SK-N-SH treated with all-trans-retinoic acid at 6 μM for 48 hours (cell line): ENCODE measurements around the gene TRIP6.

Experiments used
- ATAC-seq: fragments of 200-7000 bp; cut with Tn5 transposase; 3 replicates; pipeline ENCODE4 v1.9.1; 2020; ENCODE audit warnings: mild to moderate bottlenecking, moderate library complexity
- ARNTL ChIP-seq: fragments of 450-650 bp; formaldehyde crosslinking; IDR thresholded peaks from 2 replicates; pipeline ENCODE4 v1.5.0; 2020; ENCODE audit warnings: low read depth, mild to moderate bottlenecking, moderate library complexity, borderline replicate concordance
- BACH2 ChIP-seq: fragments of 250-450 bp; sonication (Bioruptor Pico); IDR thresholded peaks from 2 replicates; pipeline ENCODE4 v1.9.0; 2021; ENCODE audit warnings: mild to moderate bottlenecking, borderline replicate concordance
- CSDC2 ChIP-seq: fragments of 250-450 bp; sonication (Bioruptor Pico); IDR thresholded peaks from 2 replicates; pipeline ENCODE4 v1.5.0; 2020; ENCODE audit warnings: mild to moderate bottlenecking, moderate library complexity
- ESRRG ChIP-seq: fragments of 250-450 bp; sonication (Bioruptor Pico); IDR thresholded peaks from 2 replicates; pipeline ENCODE4 v1.6.1; 2021; ENCODE audit warnings: mild to moderate bottlenecking
- GLIS3 ChIP-seq: fragments of 250-450 bp; sonication (Bioruptor Pico); IDR thresholded peaks from 2 replicates; pipeline ENCODE4 v1.5.0; 2020; ENCODE audit warnings: mild to moderate bottlenecking, moderate library complexity
- ISL1 ChIP-seq: fragments of 250-450 bp; sonication (Bioruptor Pico); IDR thresholded peaks from 2 replicates; pipeline ENCODE4 v2.1.2; 2022; ENCODE audit warnings: mild to moderate bottlenecking, moderate library complexity
- OSR1 ChIP-seq: fragments of 250-450 bp; sonication (Bioruptor Pico); IDR thresholded peaks from 2 replicates; pipeline ENCODE4 v1.8.0; 2022; ENCODE audit warnings: moderate library complexity, mild to moderate bottlenecking, inconsistent platforms
- PATZ1 ChIP-seq: fragments of 250-450 bp; sonication (Bioruptor Pico); IDR thresholded peaks from 2 replicates; pipeline ENCODE4 v1.8.0; 2020; ENCODE audit warnings: mild to moderate bottlenecking, moderate library complexity, borderline replicate concordance
- PPARA ChIP-seq: fragments of 250-450 bp; sonication (Bioruptor Pico); IDR thresholded peaks from 2 replicates; pipeline ENCODE4 v1.5.0; 2020; ENCODE audit warnings: mild to moderate bottlenecking, borderline replicate concordance
- RARB ChIP-seq: fragments of 250-450 bp; sonication (Bioruptor Pico); IDR thresholded peaks from 2 replicates; pipeline ENCODE4 v1.8.0; 2021; ENCODE audit warnings: mild to moderate bottlenecking, moderate library complexity
- TCF4 ChIP-seq: fragments of 250-450 bp; sonication (Bioruptor Pico); IDR thresholded peaks from 2 replicates; pipeline ENCODE4 v1.8.0; 2021; ENCODE audit warnings: mild to moderate bottlenecking, moderate library complexity, borderline replicate concordance
- TOX ChIP-seq: fragments of 250-450 bp; sonication (Bioruptor Pico); IDR thresholded peaks from 2 replicates; pipeline ENCODE4 v1.8.0; 2021; ENCODE audit warnings: mild to moderate bottlenecking, moderate library complexity, borderline replicate concordance
- ZFP3 ChIP-seq: fragments of 250-450 bp; sonication (Bioruptor Pico); IDR thresholded peaks from 2 replicates; pipeline ENCODE4 v1.5.0; 2020; ENCODE audit warnings: mild to moderate bottlenecking, moderate library complexity
- ZFP30 ChIP-seq: fragments of 450-650 bp; formaldehyde crosslinking; IDR thresholded peaks from 2 replicates; pipeline ENCODE4 v1.5.0; 2022; ENCODE audit warnings: mild to moderate bottlenecking, moderate library complexity
- ZNF565 ChIP-seq: fragments of 450-650 bp; formaldehyde crosslinking; conservative IDR thresholded peaks from 2 replicates; pipeline ENCODE4 v1.5.0; 2020; ENCODE audit warnings: low read depth, mild to moderate bottlenecking, moderate library complexity
- ZNF70 ChIP-seq: fragments of 450-650 bp; formaldehyde crosslinking; IDR thresholded peaks from 2 replicates; pipeline ENCODE4 v1.5.0; 2020; ENCODE audit warnings: mild to moderate bottlenecking, moderate library complexity
- ZNF8 ChIP-seq: fragments of 450-650 bp; formaldehyde crosslinking; IDR thresholded peaks from 2 replicates; pipeline ENCODE4 v1.5.0; 2020; ENCODE audit warnings: mild to moderate bottlenecking, moderate library complexity
- TF ChIP-seq, protein P1 (sequence below): fragments of 250-450 bp; sonication (Bioruptor Pico); IDR thresholded peaks from 2 replicates; pipeline ENCODE4 v1.5.1; 2020; ENCODE audit warnings: low read depth, mild to moderate bottlenecking, moderate library complexity
- TF ChIP-seq, protein P2 (sequence below): fragments of 250-450 bp; sonication (Bioruptor Pico); IDR thresholded peaks from 2 replicates; pipeline ENCODE4 v1.5.1; 2021; ENCODE audit warnings: mild to moderate bottlenecking, moderate library complexity
- TF ChIP-seq, protein P3 (sequence below): fragments of 250-450 bp; sonication (Bioruptor Pico); IDR thresholded peaks from 2 replicates; pipeline ENCODE4 v1.5.0; 2020; ENCODE audit warnings: mild to moderate bottlenecking, moderate library complexity

The TRIP6 gene

GRCh38 chr7:100865938-100866728 is 1.1 kb upstream of the TRIP6 start:
- peak; percentile 47 for ATAC-seq
- TF ChIP-seq ZFP3 (CRISPR knock-in tag), result no peak
- no peak for TF ChIP-seq PATZ1 (CRISPR knock-in tag)
- TF ChIP-seq GLIS3, result no peak
- TF ChIP-seq ARNTL (CRISPR knock-in tag), result no peak
- no peak for TF ChIP-seq RARB (CRISPR knock-in tag)
- TF ChIP-seq ESRRG (CRISPR knock-in tag), result no peak
- TF ChIP-seq, protein P1, sequence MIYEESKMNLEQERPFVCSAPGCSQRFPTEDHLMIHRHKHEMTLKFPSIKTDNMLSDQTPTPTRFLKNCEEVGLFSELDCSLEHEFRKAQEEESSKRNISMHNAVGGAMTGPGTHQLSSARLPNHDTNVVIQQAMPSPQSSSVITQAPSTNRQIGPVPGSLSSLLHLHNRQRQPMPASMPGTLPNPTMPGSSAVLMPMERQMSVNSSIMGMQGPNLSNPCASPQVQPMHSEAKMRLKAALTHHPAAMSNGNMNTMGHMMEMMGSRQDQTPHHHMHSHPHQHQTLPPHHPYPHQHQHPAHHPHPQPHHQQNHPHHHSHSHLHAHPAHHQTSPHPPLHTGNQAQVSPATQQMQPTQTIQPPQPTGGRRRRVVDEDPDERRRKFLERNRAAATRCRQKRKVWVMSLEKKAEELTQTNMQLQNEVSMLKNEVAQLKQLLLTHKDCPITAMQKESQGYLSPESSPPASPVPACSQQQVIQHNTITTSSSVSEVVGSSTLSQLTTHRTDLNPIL (CRISPR knock-in tag), result no peak
- TF ChIP-seq ZNF70 (CRISPR knock-in tag), result no peak
- TF ChIP-seq ZNF8 (CRISPR knock-in tag), result no peak
- TF ChIP-seq TOX (CRISPR knock-in tag), result no peak
- TF ChIP-seq BACH2 (CRISPR knock-in tag), result no peak
- TF ChIP-seq PPARA (CRISPR knock-in tag), result no peak
- TF ChIP-seq, protein P2, sequence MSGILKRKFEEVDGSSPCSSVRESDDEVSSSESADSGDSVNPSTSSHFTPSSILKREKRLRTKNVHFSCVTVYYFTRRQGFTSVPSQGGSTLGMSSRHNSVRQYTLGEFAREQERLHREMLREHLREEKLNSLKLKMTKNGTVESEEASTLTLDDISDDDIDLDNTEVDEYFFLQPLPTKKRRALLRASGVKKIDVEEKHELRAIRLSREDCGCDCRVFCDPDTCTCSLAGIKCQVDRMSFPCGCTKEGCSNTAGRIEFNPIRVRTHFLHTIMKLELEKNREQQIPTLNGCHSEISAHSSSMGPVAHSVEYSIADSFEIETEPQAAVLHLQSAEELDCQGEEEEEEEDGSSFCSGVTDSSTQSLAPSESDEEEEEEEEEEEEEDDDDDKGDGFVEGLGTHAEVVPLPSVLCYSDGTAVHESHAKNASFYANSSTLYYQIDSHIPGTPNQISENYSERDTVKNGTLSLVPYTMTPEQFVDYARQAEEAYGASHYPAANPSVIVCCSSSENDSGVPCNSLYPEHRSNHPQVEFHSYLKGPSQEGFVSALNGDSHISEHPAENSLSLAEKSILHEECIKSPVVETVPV, result no peak

- no peak for ATAC-seq
- TF ChIP-seq TOX (CRISPR knock-in tag) (no peak), CSDC2 (CRISPR knock-in tag) (no peak), ZFP3 (CRISPR knock-in tag) (no peak), RARB (CRISPR knock-in tag) (no peak), TCF4 (CRISPR knock-in tag) (no peak), ZNF70 (CRISPR knock-in tag) (no peak), PATZ1 (CRISPR knock-in tag) (no peak), ISL1 (CRISPR knock-in tag) (no peak), ZFP30 (CRISPR knock-in tag) (no peak), BACH2 (CRISPR knock-in tag) (no peak), OSR1 (no peak), ZNF8 (CRISPR knock-in tag) (no peak), PPARA (CRISPR knock-in tag) (no peak), ESRRG (CRISPR knock-in tag) (no peak), ZNF565 (CRISPR knock-in tag) (no peak)
- TF ChIP-seq, protein P3, sequence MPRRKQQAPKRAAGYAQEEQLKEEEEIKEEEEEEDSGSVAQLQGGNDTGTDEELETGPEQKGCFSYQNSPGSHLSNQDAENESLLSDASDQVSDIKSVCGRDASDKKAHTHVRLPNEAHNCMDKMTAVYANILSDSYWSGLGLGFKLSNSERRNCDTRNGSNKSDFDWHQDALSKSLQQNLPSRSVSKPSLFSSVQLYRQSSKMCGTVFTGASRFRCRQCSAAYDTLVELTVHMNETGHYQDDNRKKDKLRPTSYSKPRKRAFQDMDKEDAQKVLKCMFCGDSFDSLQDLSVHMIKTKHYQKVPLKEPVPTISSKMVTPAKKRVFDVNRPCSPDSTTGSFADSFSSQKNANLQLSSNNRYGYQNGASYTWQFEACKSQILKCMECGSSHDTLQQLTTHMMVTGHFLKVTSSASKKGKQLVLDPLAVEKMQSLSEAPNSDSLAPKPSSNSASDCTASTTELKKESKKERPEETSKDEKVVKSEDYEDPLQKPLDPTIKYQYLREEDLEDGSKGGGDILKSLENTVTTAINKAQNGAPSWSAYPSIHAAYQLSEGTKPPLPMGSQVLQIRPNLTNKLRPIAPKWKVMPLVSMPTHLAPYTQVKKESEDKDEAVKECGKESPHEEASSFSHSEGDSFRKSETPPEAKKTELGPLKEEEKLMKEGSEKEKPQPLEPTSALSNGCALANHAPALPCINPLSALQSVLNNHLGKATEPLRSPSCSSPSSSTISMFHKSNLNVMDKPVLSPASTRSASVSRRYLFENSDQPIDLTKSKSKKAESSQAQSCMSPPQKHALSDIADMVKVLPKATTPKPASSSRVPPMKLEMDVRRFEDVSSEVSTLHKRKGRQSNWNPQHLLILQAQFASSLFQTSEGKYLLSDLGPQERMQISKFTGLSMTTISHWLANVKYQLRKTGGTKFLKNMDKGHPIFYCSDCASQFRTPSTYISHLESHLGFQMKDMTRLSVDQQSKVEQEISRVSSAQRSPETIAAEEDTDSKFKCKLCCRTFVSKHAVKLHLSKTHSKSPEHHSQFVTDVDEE, result no peak
- TF ChIP-seq, protein P2, result no peak
- TF ChIP-seq, protein P1 (CRISPR knock-in tag), result no peak
- TF ChIP-seq, all 23 proteins: peak for 0
Measured at GRCh38 chr7:100866729-100867039, 503 bp upstream of the TRIP6 start.
